Measurements from ENCODE around the gene TAGLN3.
A peak's percentile ranks its signal among the peaks of the same experiment; 100 is the strongest.

TAGLN3 gene

DNA sequence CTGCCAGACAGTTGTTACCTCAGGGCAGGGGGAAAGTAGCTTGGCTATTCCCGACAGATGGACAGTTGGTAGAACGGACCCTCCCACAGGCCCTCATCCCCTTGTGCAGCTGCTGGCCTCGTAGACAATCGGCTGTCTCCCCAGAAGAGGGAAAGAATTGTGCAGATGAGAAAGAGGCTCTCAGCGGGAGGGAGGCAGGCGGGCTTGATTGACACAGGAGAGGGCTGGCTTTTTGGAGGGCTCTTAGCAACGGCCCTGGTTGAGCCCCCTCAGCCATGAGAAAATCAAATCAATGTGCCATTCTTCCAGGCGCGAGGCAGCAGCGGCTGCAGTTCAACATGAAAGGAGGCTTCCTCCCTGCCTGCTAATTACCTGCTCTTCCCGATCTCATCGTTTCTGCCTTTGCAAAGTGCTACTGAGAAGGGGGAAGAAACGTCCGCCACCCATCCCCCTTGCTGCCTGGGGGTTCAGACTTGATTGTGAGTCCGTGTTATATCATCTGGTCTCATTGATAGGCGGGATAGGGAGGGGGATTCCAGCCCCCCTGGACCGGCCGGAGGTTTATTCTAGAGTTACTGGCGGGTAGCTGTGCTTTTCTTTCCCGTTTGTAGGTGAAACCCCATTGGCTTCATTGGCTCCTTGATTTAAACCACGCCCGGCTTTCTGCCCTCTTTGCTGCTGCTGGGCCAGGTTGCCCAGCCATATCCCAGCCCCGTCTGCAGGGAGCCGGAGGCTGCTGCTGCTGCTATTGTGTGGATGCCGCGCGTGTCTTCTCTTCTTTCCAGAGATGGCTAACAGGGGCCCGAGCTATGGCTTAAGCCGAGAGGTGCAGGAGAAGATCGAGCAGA, at the start of gene TAGLN3:
Gene TAGLN3 (plus strand): TSS at position 287 of the 848 bp plus-strand sequence. CDS start 501 bp downstream, at position 788.
- DNase-seq (ENCODE audit: low read depth in 1 of 2, low spot score in 1 of 2): no peak

DNA sequence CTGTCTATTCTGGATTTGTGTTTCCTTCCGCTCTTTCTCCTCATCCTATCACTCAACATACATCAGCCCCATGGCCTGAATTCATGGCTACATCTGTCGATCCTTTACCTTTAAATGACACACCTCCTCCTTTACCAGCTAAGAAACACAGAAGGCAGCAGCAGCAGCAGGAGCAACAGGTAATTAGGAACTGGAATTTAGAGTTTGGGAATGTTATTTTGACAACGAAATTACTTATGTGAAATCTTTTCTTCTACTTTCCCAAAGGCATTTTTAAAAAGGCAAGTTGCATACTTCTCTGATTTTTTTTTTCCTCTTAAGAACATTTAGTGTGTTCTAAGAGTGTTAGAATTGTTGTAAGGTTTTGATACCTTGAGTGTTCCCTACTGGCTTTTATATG, 49.0 kb upstream of the TAGLN3 start:
- no peak for DNase-seq (ENCODE audit: low read depth in 1 of 2, low spot score in 1 of 2)

DNA sequence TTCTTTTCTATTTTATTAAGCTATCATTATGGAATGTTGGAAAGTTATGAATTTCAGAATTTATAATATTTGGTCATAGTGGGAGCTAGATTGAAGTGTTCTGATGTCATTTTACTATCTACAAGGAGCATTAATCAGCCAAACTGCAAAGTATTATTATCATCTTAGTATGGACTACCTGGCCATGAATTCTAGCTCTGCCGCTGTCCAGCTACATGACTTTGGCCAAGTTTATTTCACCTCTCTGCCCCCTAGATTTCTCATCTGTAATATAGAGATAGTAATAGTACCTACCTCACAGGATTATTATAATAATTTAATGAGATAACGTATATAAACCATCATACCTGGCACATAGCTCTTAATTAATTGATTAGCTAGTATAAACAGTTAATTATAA, 47.7 kb upstream of the TAGLN3 start:
- no peak for DNase-seq (ENCODE audit: low read depth in 1 of 2, low spot score in 1 of 2)

DNA sequence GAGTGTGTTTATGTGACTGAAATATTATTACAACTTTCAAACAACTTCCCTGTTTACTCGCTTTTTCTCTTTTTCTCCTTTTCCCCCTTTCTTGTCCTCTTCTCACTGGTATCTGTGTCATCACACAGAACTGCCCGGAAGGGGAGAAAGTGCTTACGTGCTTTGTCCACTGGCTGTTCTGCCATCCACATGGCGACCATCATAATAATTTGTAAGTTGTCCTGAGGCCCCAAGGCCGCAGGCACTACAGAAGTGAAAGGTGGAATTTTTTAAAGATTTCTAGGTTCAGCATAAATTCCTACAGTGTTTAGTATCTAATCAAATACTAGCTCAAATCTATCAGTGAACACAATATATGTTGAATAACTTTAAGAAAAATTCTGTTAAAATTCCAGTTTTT, 46.6 kb upstream of the TAGLN3 start:
- no peak for DNase-seq (ENCODE audit: low read depth in 1 of 2, low spot score in 1 of 2)

DNA sequence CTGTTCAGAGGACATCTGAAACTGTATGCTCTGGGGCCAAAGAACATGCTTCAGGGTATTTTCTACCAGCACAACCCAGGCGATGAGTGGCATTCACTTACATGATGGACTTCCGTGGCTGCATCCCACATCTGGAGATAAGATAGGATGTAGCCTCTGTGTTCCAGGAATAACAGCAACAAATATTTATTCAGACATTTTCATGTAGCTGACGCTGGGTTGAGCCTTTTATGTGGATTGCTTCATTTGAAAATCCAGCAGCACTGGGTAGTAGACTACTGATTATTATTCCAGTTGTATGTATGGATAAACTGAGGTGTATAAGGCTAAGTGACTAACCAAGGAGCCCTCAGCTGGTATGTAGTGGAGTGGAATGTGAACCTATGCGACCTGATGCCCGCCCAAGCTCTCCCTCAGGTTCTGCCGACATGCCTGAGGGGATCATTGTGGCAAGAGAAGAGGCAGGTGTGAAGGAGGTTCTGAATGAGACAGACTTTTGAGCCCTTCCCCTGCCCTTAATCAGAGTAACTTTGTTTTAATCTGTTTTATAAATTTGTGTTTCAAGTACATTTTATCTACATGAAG, 45.8 kb upstream of the TAGLN3 start:
- no peak for DNase-seq (ENCODE audit: low read depth in 1 of 2, low spot score in 1 of 2)

DNA sequence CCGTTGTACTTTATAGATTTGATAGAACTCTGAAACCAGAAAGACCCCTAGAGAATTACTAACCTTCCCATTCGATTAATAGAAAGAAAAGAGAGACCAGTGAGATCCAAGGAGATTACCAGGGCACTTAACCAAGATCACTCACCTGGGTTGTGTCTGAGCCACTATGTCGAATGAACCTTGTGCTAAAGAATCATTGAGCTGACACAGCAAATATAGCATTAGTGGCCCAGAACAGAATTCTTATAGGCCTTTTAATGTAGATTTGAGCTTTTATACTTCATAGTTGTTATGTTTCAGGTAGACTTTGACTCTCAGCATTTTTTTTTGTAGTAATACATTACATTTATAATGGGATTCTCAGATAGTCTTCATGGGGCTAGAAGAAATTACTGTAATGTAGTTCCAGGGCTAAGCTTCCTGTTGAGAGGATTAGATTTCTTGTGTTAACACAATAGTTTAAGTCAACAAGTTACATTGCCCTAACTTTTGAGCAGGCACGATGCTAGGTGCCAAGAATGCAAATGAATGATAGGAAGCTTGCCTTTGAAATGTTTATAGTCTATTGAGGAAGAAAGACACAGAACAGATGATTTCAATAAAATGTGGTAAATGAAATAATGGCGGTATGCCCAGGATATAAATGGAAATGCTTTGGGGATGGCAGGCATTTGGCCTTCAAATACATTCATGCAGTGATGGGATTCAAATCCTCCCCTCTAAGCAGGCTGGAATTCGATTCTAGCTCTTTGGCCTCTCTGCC, 44.3 kb upstream of the TAGLN3 start:
- no peak for DNase-seq (ENCODE audit: low read depth in 1 of 2, low spot score in 1 of 2)

DNA sequence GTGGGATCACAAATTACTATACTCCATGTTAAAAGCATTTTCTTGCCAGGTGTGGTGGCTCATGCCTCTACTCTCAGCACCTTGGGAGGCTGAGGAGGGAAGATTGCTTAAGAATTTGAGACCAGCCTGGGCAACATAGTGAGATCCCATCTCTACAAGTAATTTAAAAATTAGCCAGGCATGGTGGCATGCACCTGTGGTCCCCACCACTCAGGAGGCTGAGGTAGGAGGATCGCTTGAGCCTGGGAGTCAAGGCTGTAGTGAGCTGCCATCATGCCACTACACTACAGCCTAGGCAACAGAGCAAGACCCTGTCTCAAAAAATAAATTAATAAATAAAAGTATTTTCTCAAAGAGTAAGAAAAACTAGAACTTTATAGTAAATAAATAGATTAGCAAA, 42.8 kb upstream of the TAGLN3 start:
- DNase-seq (ENCODE audit: low read depth in 1 of 2, low spot score in 1 of 2): no peak

DNA sequence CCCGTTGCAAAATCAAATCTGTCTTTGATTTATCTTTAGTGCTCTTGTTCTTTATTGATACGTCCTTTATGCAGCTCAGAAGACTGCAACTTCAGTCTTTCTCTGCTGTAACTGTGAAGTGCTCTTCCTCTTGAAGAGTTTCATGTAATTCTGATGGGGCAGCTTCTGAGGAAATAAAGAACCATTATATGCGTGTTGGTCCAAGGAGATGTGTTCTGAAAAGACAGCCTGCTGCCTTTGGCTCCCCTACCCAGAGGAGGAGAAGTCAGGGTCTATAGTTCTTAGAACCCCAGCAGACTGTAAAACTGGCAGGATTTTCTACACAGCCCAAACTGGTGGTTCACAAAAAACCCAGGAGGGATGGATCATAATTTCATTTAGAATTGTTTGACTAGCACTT, 42.3 kb upstream of the TAGLN3 start:
- no peak for DNase-seq (ENCODE audit: low read depth in 1 of 2, low spot score in 1 of 2)

DNA sequence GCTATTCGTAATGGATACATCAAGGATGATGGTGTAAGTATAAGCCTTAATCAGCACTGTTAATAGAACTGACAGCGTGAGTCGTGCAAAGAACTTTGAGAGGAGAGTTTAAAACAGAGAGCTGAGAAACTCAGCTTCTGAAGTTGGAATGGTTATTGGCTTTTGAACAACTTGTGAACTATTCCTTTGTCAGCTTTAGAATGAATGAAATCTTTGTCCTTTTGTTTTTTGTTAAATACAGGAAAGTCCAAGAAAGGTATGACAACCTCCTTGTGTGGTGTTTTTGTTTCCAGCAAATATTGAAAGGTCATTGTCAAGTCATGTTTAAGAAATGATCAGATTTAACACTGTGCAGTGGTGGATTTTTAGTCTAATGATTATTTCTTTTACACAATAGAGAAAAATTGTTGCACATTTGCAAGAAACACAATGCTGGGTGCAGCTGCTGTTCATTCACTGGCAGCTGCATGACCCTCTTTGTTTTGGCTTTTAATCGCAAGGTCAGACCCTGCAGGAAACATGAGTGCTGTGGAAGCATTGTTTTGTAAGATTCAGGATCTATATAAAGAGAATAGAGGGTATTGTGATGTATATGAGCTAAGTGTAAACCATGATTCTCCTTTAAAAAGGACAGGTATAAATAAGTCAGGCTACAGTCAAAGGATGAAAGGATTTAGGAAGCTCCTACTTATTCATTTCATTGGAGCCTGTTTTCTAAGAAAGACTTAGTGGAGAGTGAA, 41.6 kb upstream of the TAGLN3 start:
- no peak for DNase-seq (ENCODE audit: low read depth in 1 of 2, low spot score in 1 of 2)

DNA sequence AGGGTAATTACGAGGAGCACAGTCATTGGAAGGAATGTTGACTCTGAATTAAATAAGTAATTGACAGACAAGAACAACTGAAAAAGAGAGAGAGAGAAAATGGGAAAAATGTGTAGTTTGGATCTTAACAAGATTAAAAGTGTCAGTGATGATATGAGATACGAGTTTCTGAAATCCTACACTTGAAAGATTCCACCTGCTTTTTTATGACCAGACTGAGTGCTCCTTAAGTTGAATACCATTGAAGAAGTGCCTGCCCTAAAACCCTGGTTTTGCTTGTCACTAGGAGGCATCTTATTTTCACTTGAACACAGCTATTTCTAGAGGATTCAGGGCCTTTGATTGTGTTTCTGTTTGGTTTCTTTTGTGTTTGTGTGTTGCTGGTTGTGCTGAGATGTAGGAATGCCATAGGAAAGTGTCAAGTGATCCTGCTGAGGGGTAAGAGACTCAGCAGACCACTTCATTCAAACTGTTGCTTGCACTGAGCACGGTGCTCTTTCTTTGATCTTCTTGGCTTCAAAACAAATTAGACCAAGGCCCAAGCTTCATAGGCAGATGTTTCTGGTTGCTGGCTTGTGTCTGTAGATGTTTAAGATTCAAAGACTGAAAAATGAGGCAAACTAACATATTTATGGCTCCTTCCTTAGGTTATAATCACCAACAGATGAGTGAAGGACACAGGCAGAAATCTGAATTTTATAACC, 37.1 kb upstream of the TAGLN3 start:
- DNase-seq (ENCODE audit: low read depth in 1 of 2, low spot score in 1 of 2): no peak

DNA sequence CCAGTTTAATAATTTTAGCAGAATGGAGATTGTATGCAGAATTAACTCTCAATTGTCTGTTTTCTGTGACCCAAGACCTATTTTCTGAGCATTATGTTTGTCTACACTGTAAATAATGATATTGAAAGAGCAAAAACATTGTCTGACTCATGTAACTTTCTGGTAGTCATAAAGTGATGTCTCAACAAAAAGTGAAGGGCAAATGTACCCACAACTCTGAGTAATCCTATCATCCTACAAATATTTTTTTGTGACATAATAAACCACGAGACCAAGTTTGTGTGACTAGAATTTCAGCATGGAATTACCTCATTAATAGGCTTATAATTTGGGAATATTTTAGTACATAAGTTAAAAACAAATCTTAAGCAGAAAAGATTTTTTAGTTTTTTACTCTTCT, 35.3 kb upstream of the TAGLN3 start:
- no peak for DNase-seq (ENCODE audit: low read depth in 1 of 2, low spot score in 1 of 2)

DNA sequence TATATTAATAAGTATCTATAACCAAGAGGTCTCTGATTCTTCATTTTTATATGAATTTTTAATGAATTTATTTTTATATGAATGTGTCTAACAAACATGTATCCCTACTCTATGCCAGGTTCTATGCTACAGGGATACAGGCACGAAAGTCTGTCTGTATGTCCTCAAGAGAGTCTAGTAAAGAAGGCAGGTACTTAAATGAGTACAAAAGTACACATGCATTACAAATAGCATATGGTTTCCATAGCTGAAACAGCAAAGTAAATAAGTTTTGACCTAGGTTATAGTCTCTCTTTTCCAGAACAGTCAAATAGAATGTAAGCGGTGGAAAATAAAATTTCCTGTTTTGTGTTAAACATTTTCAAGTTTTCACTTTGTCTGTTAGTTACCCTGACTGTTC, 33.2 kb upstream of the TAGLN3 start:
- no peak for DNase-seq (ENCODE audit: low read depth in 1 of 2, low spot score in 1 of 2)

DNA sequence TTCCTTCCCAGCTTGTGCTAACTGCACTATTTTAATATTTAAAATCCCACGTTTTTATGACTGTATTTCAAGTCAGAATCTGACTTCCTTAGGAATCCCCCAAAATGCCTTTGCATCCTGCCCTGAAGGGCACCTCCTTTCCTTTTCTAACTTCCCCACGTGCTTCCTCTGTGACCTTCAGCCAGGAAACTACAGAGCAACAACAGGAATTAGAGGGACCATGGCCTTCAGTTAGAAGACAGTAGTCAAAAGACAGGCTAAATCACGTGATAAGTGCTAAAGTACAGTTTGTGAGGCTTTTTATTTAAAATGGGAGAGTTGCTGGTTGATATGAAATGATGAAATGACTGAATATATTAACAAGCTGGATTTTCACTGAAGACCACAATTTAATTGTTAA, 31.7 kb upstream of the TAGLN3 start:
- DNase-seq (ENCODE audit: low read depth in 1 of 2, low spot score in 1 of 2): no peak

DNA sequence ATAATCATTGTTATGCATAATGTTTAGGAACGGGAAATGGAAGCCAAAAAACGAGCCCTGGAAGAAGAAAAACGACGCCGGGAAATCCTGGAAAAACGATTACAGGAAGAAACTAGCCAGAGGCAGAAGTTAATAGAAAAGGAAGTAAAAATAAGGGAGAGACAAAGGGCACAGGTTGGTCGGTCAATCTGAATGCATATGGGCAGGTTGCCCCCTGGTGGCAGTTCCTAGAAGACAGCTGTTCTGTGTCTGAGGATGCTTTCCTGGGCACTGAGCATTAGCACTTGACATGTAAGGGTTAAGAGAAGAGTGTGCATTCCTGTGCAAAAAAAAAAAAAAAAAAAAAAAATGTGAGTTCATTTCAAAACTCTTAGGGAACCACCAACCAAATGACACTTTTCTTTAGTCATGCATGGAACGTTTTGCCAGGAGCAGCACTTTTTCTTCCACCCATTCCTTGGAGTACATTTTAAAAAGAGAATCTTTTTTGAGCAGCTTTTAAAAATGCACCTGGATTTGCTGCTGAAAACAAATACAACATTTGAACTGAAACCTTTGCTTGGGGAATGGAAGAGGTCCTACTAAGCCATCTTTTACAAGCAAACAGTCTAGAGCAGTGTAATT, 31.0 kb upstream of the TAGLN3 start:
- peak; percentile 58 to 76 for DNase-seq (ENCODE audit: low read depth in 1 of 2, low spot score in 1 of 2)

DNA sequence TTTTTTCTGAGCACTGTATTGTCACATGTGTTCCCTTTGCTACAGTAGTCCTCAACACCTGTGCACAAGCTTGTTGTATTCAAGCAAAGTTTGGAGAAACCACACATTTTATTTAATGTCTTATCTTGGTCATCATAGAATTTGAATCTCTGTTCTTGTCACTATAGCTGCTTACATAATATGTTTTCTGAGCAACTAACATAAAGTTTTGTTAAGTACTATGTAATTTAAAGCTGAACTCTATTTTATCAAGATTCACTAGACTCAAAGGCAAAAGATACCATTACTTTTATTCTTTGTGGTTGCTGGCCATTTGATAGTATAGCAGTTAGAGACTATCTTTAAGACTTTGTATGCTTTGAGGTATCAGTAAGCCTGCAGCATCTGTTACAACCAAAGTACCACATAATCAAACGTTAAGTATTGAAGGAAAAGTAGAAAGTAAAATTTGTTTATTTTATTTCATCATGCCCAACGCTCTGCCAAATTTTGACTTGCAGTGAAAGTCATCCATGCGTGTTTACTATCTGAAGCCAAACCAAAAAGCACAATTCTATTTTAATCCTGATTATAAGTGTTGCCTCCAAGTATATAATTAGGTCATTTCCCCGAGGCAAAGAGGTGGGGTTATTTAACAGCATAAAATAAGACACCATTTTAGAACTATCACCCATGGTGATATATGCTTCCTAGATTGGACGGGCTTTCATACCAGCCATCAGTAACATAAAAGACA, 30.2 kb upstream of the TAGLN3 start:
- no peak for DNase-seq (ENCODE audit: low read depth in 1 of 2, low spot score in 1 of 2)

DNA sequence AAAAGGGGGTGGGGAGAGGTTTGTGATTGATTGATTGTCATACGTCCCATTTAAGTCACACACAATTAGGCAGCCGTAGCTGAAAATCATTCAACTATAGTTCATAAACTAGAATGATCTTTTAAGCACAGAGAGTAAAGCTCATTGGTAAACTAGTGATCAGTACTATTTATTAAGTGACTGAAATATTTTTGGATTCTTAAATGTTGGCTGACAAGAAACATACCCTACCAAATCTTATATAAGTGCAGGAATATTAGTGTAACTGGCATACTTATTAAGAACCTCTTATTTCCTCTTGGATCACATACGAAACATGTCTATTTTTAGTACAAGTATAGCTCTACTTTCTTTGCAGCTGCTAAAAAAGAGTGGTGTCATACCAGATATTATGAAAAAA, 28.3 kb upstream of the TAGLN3 start:
- no peak for DNase-seq (ENCODE audit: low read depth in 1 of 2, low spot score in 1 of 2)

DNA sequence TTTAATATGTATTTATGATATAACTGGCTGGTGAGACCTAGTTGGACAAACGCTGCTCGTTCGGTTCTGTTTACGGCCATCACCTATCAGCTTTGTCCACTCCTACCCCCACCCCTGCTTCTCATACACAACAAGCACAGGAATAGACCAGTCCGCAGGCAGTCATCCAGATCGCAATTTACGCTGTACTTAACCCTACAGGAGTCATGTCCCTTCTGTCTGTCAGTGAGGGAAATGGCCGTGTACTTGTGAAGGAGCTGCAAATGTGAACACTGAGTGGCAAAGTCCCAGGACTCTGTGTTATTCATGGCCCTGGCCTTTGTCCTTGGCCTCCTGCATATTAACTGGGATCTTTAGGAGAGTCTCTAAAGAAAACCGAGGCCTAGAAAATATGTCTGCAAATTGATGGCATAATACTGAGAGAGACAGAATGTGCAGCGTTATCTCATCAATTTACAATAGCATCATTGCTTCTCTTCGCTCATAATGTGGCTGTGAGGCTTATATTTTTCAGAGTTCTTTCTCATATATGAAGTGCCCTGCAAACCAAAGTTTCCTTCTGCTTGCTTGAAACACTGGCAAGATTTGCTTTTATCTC, 27.1 kb upstream of the TAGLN3 start:
- DNase-seq (ENCODE audit: low read depth in 1 of 2, low spot score in 1 of 2): no peak

DNA sequence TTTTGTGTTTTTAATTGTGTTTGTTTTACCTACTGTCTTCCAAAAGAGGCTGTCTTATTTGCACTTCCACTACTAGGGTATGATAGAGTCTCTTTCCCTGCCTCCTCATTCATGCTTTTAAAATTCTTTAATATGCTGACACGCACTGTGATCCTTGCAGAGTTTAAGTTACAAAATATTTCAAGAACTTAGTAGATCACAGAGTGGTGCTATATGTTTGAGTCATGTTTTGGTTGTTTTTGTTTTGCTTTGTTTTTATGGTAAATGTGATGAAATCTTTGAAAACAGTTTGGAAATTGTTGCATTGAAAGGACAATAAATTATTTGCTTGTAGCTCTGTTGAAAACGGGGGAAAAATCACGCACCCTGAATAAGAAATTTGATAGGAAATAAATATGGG, 25.8 kb upstream of the TAGLN3 start:
- no peak for DNase-seq (ENCODE audit: low read depth in 1 of 2, low spot score in 1 of 2)

DNA sequence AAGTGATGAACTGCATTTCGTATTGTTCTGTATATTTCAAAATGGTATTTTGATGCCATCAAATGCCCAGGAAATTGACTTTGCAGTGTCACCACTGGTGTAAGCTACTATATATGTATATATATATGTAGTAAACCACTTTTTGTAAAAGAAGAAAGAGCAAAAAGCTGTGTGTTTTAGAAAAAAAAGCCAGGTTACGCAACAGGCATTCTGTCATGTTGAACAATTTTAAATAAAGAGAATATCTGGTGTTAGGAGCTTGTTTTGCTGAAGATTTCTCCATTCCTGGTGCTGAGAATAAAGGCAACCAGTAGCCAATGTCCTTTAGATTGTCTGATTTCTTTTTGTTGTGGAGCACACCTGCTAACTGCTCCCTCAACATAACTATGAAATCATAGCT, 23.6 kb upstream of the TAGLN3 start:
- DNase-seq (ENCODE audit: low read depth in 1 of 2, low spot score in 1 of 2): no peak
